GM12872 (cell line): Measurements from ENCODE around the gene MFSD6.

ENCODE experiments used
- CTCF ChIP-seq: IDR thresholded peaks from 3 replicates; pipeline ENCODE4 v1.5.1; 2011; ENCODE audit warnings: low read depth, mild to moderate bottlenecking, low read length, moderate library complexity; ENCODE audit not compliant: insufficient read depth

The MFSD6 gene

GRCh38 chr2:190507135-190507534 lies 99.0 kb downstream of the MFSD6 start:
- no peak for TF ChIP-seq CTCF

- TF ChIP-seq CTCF, result peak; percentile 18; the same call in 1 of the 3 replicates
These were observed 102.9 kb downstream of the MFSD6 start for GRCh38 chr2:190511104-190511503.

- no peak for TF ChIP-seq CTCF
These were observed 104.5 kb downstream of the MFSD6 start for GRCh38 chr2:190512539-190513095.

- no peak for TF ChIP-seq CTCF
These were observed 105.7 kb downstream of the MFSD6 start for GRCh38 chr2:190513877-190514276.

- no peak for TF ChIP-seq CTCF
These were observed 106.5 kb downstream of the MFSD6 start for GRCh38 chr2:190514676-190515075.

GRCh38 chr2:190515687-190516086 lies 107.5 kb downstream of the MFSD6 start:
- TF ChIP-seq CTCF, result no peak

GRCh38 chr2:190517468-190517867 lies 109.3 kb downstream of the MFSD6 start:
- no peak for TF ChIP-seq CTCF
